Breast epithelium (tissue), 4 donors: Measurements from ENCODE around the gene DIRAS3. TPM values are rescaled to one million over a fixed set of nuclear protein-coding genes. Genes with fewer than 3 reads are reported as not detected.

Experiments
- DNase-seq, 2 donors: peaks; one replicate each; pipeline ENCODE4 v3.0.0-alpha.2; 2019; ENCODE audit warnings: low spot score in 2 of 2
- H3K27ac ChIP-seq, 2 donors: fragments of 200-600 bp; sonication (generic) in 1 of 2; one replicate each; pipeline ENCODE4 v1.5.1; 2016 to 2019; ENCODE audit warnings: mild to moderate bottlenecking in 1 of 2
- H3K27me3 ChIP-seq, 2 donors: fragments of 200-600 bp; sonication (generic) in 1 of 2; one replicate each; pipeline versions ENCODE4 v1.5.1 to v1.6.0; 2017 to 2019; ENCODE audit warnings: control low read depth in 1 of 2, mild to moderate bottlenecking in 1 of 2
- H3K36me3 ChIP-seq: fragments of 200-600 bp; one replicate; pipeline ENCODE4 v1.5.1; 2019
- H3K4me1 ChIP-seq, 2 donors: fragments of 200-600 bp; sonication (generic); one replicate each; pipeline ENCODE4 v1.5.1; 2016 to 2019; ENCODE audit warnings: control low read depth in 1 of 2
- H3K4me3 ChIP-seq, 3 donors: fragments of 200-600 bp; sonication (generic); 1 replicate in 2 of 3; 2 replicates in 1 of 3; pipeline ENCODE4 v1.5.1; 2016 to 2019; ENCODE audit warnings: mild to moderate bottlenecking in 3 of 3, moderate library complexity in 2 of 3
- H3K9me3 ChIP-seq, 2 donors: fragments of 200-600 bp; sonication (generic) in 1 of 2; one replicate each; pipeline ENCODE4 v1.5.1; 2016 to 2019; ENCODE audit warnings: control low read depth in 1 of 2
- CTCF ChIP-seq, 3 donors: fragments of 450-650 bp; IDR thresholded peaks; one replicate each; pipeline ENCODE4 v1.5.1; 2016 to 2017; ENCODE audit warnings: antibody characterized with exemption in 3 of 3, mild to moderate bottlenecking in 3 of 3, moderate library complexity in 3 of 3
- POLR2A ChIP-seq: fragments of 450-650 bp; IDR thresholded peaks from one replicate; pipeline ENCODE4 v1.6.1; 2016; ENCODE audit warnings: antibody characterized with exemption, mild to moderate bottlenecking, moderate library complexity
- POLR2AphosphoS5 ChIP-seq, 3 donors: sonication (generic); formaldehyde crosslinking; IDR thresholded peaks; one replicate each; pipeline ENCODE4 v1.6.1; 2017; ENCODE audit warnings: antibody characterized with exemption in 3 of 3
- intact Hi-C: fragments of 100-400 bp; cut with DNase I; formaldehyde crosslinking; loops from one replicate; pipeline ENCODE4 v1.15.1; 2023; ENCODE audit warnings: low total_unique reads
- total RNA-seq, 3 donors: library from RNA; depleted of rRNA; stranded (reverse); fragments of >200 nt; gene quantifications; one replicate each; pipeline ENCODE4 v1.1.0, GENCODE V29; 2016

The DIRAS3 gene
- total RNA-seq, 3 donors from 2014 or later = 0.96 to 14.4 (median 12.9) TPM

GRCh38 chr1:68057050-68057449 lies 6.6 kb upstream of the DIRAS3 start:
- intact Hi-C loops = no loop called here
- Histone ChIP-seq H3K27ac (no peak overlapping the region), H3K4me1 (no peaks in the 10 kb centered on the region), H3K36me3 (no peaks in the 10 kb centered on the region), H3K4me3 (no peak overlapping the region), H3K27me3 (no peaks in the 10 kb centered on the region), H3K9me3 (peaks cover 0 to 6% of the 10 kb centered on the region in 2 donors)
- DNase-seq = no peak
- TF ChIP-seq POLR2A = no peak
- TF ChIP-seq CTCF (IDR thresholded peaks at IDR 0.05) = no peak
- TF ChIP-seq POLR2AphosphoS5 (IDR thresholded peaks at IDR 0.05) = no peak

- TF ChIP-seq CTCF (IDR thresholded peaks at IDR 0.05) (peak in 2 of 3 donors; percentile 14 to 35), POLR2A (no peak)
- intact Hi-C loops = no loop called here
- Histone ChIP-seq H3K36me3 (no peaks in the 10 kb centered on the region), H3K9me3 (peaks cover 0 to 5% of the 10 kb centered on the region in 2 donors), H3K27me3 (no peaks in the 10 kb centered on the region), H3K4me3 (peak overlapping the region; percentile 25 to 69 (median 53)), H3K27ac (no peak overlapping the region), H3K4me1 (no peaks in the 10 kb centered on the region)
- peak in 1 of 2 donors; percentile 22 for DNase-seq
Measured at GRCh38 chr1:68051475-68051874, 1.0 kb upstream of the DIRAS3 start.

GRCh38 chr1:68047659-68048026 lies 2.8 kb downstream of the DIRAS3 start:
- H3K4me1 ChIP-seq = no peaks in the 10 kb centered on the region
- no peak overlapping the region for H3K4me3 ChIP-seq
- intact Hi-C loops = loop anchor here (1.0 kb wide), 1 partner anchor 18 kb away; no protein-coding TSS in a partner anchor
- H3K27ac ChIP-seq = no peak overlapping the region
- DNase-seq = no peak
- no peaks in the 10 kb centered on the region for H3K36me3 ChIP-seq
- no peak for TF ChIP-seq POLR2A
- H3K27me3 ChIP-seq = no peaks in the 10 kb centered on the region
- peaks cover 0 to 5% of the 10 kb centered on the region in 2 donors for H3K9me3 ChIP-seq

- Histone ChIP-seq H3K9me3 (peaks cover 0 to 5% of the 10 kb centered on the region in 2 donors), H3K36me3 (no peaks in the 10 kb centered on the region), H3K27ac (no peak overlapping the region), H3K4me1 (no peaks in the 10 kb centered on the region), H3K27me3 (no peaks in the 10 kb centered on the region), H3K4me3 (no peak overlapping the region)
- intact Hi-C loops = no loop called here
- TF ChIP-seq POLR2A (no peak), CTCF (IDR thresholded peaks at IDR 0.05) (no peak), POLR2AphosphoS5 (IDR thresholded peaks at IDR 0.05) (no peak)
- no peak for DNase-seq
Measured at GRCh38 chr1:68046885-68047658, 3.4 kb downstream of the DIRAS3 start.

GRCh38 chr1:68046423-68046822 lies 4.0 kb downstream of the DIRAS3 start:
- no peak for DNase-seq
- no peaks in the 10 kb centered on the region for H3K4me1 ChIP-seq
- intact Hi-C loops = no loop called here
- no peak overlapping the region for H3K27ac ChIP-seq
- peaks cover 0 to 3% of the 10 kb centered on the region in 2 donors for H3K9me3 ChIP-seq
- TF ChIP-seq CTCF (IDR thresholded peaks at IDR 0.05) (no peak), POLR2A (no peak), POLR2AphosphoS5 (IDR thresholded peaks at IDR 0.05) (no peak)
- no peaks in the 10 kb centered on the region for H3K36me3 ChIP-seq
- no peaks in the 10 kb centered on the region for H3K27me3 ChIP-seq
- H3K4me3 ChIP-seq = no peak overlapping the region
